Liver (tissue), 3 donors: ENCODE data around the gene CARD8.
"Not testable (repeated sequence)": the region's sequence is repeated elsewhere in the genome, so short reads cannot be mapped to it uniquely, and the experiment has no call there.

Experiments used
- ATF3 ChIP-seq: IDR thresholded peaks from 2 replicates; pipeline ENCODE4 v1.6.1; 2016; ENCODE audit warnings: antibody characterized with exemption
- CTCF ChIP-seq: fragments of 150-350 bp; IDR thresholded peaks from 2 replicates; pipeline ENCODE4 v1.5.1; 2017; ENCODE audit warnings: improper control_type of control experiment, low read depth, low read length; ENCODE audit not compliant: missing input control
- FOXA1 ChIP-seq: IDR thresholded peaks from 2 replicates; pipeline ENCODE4 v1.6.1; 2016; ENCODE audit warnings: antibody characterized with exemption
- MAX ChIP-seq: IDR thresholded peaks from 2 replicates; pipeline ENCODE4 v1.6.1; 2016; ENCODE audit warnings: antibody characterized with exemption
- RAD21 ChIP-seq, 2 donors: IDR thresholded peaks; 2 replicates each; pipeline ENCODE4 v1.6.1; 2016; ENCODE audit warnings: antibody characterized with exemption in 2 of 2, mild to moderate bottlenecking in 2 of 2
- REST ChIP-seq: IDR thresholded peaks from 2 replicates; pipeline ENCODE4 v1.6.1; 2016; ENCODE audit warnings: antibody characterized with exemption, mild to moderate bottlenecking
- donor health status: healthy.
- donor health status: healthy.

- not testable (repeated sequence) for TF ChIP-seq CTCF; RAD21 (IDR thresholded peaks at IDR 0.05); REST; ATF3; MAX; FOXA1
These were observed 13.9 kb downstream of the CARD8 start for GRCh38 chr19:48241771-48242170.
